Glomerular visceral epithelial cell (primary cell): Measurements from ENCODE around the gene CIB4.
"Not testable (repeated sequence)": the region's sequence is repeated elsewhere in the genome, so short reads cannot be mapped to it uniquely, and the experiment has no call there.

Source experiments
- DNase-seq: peaks from one replicate; pipeline ENCODE4 v3.0.0-alpha.2; 2016; ENCODE audit errors: extremely low spot score

The CIB4 gene

GRCh38 chr2:26568076-26568890 is 72.9 kb downstream of the CIB4 start:
- no peak for DNase-seq

GRCh38 chr2:26567534-26567933 is 73.6 kb downstream of the CIB4 start:
- DNase-seq = no peak

- DNase-seq = not testable (repeated sequence)
These were observed 74.4 kb downstream of the CIB4 start for GRCh38 chr2:26566731-26567130.

- DNase-seq = no peak
These were observed 75.1 kb downstream of the CIB4 start for GRCh38 chr2:26566081-26566375.

- no peak for DNase-seq
These were observed 77.0 kb downstream of the CIB4 start for GRCh38 chr2:26564121-26564644.

GRCh38 chr2:26563686-26564085 is 77.5 kb downstream of the CIB4 start:
- no peak for DNase-seq

GRCh38 chr2:26562811-26563645 is 78.1 kb downstream of the CIB4 start:
- peak; percentile 70 for DNase-seq

- peak; percentile 73 for DNase-seq
These were observed 79.0 kb downstream of the CIB4 start for GRCh38 chr2:26561918-26562810.

GRCh38 chr2:26561376-26561775 is 79.8 kb downstream of the CIB4 start:
- no peak for DNase-seq

- DNase-seq = no peak
These were observed 80.3 kb downstream of the CIB4 start for GRCh38 chr2:26560892-26561291.

- DNase-seq = no peak
These were observed 81.6 kb downstream of the CIB4 start for GRCh38 chr2:26559556-26559955.

GRCh38 chr2:26559044-26559405 is 82.1 kb downstream of the CIB4 start:
- no peak for DNase-seq

GRCh38 chr2:26558271-26559043 is 82.7 kb downstream of the CIB4 start:
- peak; percentile 5 for DNase-seq

- DNase-seq = no peak
These were observed 83.8 kb downstream of the CIB4 start for GRCh38 chr2:26557244-26557925.

- no peak for DNase-seq
These were observed 84.6 kb downstream of the CIB4 start for GRCh38 chr2:26556309-26557243.

- DNase-seq = peak; percentile 3
These were observed 85.7 kb downstream of the CIB4 start for GRCh38 chr2:26555246-26556133.

GRCh38 chr2:26552641-26553374 is 88.4 kb downstream of the CIB4 start:
- no peak for DNase-seq
